ENCODE results near the gene IL18R1.

IL18R1 gene

DNA sequence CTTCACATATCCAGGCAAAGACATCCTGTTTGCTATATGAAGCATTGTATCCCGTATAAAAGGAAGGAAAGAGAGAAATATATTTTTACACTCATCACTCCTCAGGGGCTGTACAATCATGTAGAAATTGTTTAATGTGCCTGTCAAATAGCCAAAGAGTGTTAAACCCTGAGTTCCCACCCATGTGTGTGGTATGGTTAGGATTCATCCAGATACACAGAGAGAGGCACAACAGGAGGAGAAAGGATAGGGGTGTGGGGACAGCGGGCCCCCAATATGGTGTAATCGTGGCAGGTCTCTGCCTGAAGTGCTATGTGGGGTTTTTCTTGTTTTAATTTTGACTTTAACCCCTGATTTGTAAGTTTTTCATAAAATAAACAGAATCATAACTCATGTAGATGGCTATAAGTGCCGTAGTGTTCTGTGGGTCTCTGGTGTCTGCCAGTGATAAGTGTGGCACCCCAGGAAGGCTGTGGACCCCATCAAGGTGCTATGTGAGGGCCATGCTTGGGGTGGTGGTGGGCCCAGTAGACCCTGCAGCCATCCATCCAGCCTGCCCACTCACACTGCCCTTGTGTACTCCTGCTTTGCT is 10.2 kb upstream of the IL18R1 start:
- no peak for DNase-seq (ENCODE audit: low read depth, low spot score)

DNA sequence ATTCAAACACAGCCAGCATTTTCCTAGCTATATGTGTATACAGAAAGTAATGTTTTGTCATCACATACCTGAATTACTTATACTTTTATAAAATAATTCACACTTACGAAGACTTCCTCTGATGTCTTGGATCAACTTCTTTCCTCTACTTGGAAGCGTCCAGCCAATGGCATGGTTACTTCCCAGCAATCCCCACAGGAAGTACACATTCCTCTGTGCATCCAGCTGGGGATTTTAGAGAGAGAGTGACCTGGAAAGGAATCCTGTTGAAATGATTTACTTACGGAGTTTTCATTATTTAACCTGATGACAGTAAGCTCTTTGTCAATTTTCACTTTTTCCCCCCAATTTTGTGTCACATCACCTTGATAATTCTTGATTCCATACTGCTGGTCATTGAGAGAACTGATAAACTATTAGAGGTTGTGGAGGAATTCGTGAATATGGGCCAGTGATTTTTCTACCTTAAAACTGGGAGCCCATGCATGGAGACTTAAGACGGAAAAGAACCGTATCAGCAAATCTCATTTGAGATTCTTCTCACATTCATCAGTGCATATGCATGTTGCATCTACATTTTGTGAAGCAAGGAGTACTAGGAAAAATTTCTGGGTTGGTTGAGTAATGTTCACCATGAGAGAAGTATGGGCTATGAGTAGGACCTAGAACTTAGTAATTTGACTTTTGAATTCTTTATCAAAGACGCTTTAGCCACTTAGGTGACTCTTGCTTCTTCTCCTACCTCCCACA is 9.0 kb upstream of the IL18R1 start:
- DNase-seq (ENCODE audit: low read depth, low spot score): no peak

DNA sequence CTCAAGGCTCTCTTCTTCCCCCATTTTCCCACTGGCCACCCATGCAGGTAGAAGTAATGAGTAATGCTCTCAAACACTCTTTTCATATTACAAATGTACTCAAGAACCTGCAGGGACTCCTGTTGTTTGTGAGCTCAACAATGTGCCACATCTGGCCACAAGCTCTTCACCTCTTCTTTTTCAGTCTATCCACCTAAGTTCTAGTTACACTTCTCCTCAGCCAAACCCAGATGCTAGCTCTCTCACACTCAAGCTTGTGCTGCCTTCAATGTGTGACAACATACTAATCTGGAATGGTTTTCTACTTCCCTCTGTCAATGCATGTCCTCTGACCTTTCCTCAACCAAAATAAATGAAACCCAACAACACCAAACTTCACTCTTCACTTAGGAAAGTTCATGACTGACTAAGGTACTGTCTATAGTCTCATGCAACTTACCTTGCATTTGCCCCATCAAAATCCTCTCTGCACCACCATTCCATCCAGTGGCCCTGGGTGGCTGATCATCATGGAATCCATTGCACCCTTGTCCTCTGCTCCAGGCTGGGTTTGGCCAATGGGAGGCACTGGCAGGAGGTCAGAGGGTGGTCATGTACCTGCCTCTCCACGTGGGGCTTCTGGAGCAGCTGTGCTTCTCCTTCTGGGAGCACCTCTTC is 5.3 kb upstream of the IL18R1 start:
- no peak for DNase-seq (ENCODE audit: low read depth, low spot score)

DNA sequence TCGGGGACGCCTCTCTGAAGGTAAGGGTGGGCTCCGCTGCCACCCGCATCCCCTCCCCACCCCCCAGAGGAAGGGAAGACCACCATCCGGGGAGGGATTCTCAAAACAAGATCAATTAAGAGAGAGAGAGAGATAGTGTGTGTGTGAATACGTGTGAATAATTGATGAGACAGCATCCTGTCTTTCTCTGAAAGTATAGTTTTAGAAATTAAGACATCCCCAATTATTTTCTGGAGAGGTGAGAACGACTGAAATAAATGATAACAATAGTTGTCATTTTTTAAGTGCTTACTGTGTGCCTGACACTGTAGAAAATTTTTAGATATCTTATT is 751 bp downstream of the IL18R1 start:
- DNase-seq (ENCODE audit: low read depth, low spot score): no peak

DNA sequence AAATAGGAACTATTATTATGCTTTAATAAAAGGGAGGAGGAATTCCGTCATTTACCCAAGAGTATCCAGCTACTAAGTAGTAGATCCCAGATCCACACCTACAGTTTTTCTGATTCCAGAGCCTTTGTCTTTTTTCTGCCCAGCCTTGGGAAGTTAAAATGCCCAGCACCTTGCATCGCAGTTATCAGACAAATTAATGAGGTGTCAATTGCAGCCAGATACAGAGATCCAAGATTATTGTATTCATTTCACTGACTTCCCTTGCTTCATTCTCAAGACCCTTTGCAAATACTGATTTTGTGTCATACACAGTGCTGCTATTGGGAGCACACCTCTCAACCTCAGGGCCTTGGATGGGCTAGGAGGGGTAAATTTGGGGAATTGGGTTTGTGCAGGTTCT is 1.1 kb downstream of the IL18R1 start:
- no peak for DNase-seq (ENCODE audit: low read depth, low spot score)

DNA sequence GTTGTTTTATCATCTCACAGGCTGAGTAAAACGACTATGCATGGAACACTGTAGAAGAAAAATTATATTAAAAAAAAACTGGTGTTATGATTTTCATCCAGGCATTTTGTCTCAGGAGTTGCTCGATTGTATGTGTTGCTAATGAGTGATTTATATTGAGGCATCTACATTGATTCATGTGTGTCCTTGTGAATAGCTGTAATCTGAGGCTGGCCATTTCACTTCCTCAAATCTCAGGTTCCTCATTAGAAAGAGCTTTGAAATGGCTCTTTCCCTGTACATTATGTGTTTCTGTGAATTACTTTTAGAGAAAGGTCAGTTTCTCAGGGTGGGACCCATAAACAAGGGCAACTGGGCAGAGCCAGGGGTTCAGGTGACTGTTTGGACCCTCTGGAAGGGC is 2.3 kb downstream of the IL18R1 start:
- DNase-seq (ENCODE audit: low read depth, low spot score): no peak

DNA sequence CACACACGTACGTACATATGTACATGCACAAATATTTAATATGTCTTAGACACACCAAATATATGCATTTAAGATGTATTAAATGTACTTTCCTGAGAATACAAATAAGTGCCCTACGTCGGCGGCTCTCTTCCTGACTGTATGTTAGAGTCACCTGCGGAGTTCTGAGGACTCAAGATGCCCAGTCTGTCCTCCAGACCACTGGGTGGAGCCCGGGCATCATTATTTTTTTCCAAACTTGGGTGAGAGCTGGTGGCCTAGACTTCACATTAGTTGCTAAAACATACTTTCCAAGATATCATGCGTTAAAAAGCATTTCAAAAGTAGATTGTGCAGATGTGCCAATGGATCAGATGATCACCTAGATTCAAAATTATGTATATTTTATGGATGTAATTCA is 2.9 kb downstream of the IL18R1 start:
- DNase-seq (ENCODE audit: low read depth, low spot score): no peak

DNA sequence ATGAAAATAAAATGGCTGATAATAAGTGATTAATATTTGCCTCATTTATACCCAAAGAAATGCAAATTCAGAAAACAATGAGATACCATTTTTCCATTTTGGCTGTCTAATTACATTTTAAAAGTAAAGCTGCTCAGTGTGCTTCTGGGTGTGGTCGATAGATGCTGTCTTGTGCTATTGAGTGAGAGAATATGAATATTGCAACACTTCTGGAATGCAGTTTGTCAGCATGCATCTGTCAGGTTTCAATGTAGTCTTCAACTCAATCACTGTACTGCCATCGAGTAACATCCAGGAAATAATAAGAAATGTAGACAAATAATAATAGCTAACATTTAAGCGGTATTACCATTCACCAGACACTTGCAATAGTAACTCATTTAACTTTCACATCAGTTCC is 3.9 kb downstream of the IL18R1 start:
- DNase-seq (ENCODE audit: low read depth, low spot score): no peak

DNA sequence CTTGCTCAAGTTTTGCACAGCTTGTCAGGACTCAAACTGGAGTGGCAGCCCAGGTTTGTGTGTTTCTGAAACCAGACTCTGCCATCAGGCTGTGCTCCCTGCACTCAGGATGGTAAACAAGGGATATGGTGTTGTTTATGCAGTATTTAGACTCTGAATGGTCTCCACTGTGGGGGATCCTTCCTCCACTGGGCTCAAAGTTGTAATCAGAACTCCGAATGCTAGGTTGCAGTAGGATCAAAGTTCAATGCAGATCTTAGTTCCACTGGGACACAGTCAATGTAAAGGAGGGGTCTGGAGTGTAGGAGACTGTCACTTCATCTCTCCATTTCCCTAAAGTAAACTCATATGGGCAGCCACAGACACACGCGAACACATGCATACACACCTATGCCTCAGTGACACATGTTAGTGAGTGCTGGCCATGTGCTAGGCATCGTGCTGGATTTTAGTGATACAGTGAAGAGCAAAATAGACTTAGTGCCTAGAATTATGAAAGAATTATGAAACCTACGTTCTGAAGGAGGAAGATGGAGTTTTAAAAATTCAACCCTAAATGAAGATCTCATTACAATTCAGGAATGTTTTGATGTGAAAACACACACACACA is 6.1 kb downstream of the IL18R1 start:
- DNase-seq (ENCODE audit: low read depth, low spot score): no peak

DNA sequence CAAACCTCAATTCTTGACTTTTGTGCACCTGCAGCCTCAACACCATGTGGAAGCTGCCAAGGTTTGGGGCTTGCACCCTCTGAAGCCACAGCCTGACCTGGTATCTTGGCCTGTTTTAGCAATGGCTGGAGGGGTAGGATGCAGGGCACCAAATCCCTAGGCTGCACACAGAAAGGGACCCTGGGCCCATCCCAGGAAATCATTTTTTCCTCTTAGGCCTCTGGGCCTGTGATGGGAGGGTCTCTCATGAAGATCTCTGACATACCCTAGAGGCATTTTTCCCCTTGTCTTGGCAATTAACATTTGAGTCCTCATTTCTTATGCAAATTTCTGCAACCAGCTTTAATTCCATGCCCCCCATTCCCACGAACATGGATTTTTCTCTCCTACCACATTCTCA is 10.2 kb downstream of the IL18R1 start:
- DNase-seq (ENCODE audit: low read depth, low spot score): no peak

DNA sequence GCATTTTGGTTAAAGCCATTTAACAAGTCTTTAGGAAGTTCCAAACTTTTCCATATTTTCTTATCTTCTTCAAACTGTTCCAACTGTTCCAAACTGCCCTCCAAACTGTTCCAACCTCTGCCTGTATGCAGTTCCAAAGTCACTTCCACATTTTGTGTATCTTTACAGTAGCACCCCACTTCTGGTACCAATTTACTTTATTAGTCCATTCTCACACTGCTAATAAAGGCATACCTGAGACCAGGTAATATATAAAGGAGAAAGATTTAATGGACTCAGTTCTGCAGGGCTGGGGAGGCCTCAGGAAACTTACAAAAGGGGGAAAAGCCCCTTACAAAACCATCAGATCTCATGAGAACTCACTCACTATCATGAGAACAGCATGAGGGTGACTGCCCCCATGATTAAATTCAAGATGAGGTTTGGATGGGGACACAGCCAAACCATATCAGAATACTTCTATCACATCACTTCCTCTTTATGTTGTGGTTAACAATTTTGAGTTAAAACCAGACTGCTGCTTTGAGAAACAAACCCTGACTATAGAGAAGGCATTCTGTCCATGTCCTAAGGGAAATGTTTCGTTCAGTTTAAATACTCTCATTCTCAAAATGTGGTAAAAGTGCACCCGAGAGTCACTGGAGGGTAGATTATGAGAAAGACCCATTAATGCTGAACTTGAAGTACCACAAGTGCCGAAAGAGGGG is 11.0 kb downstream of the IL18R1 start:
- no peak for DNase-seq (ENCODE audit: low read depth, low spot score)

DNA sequence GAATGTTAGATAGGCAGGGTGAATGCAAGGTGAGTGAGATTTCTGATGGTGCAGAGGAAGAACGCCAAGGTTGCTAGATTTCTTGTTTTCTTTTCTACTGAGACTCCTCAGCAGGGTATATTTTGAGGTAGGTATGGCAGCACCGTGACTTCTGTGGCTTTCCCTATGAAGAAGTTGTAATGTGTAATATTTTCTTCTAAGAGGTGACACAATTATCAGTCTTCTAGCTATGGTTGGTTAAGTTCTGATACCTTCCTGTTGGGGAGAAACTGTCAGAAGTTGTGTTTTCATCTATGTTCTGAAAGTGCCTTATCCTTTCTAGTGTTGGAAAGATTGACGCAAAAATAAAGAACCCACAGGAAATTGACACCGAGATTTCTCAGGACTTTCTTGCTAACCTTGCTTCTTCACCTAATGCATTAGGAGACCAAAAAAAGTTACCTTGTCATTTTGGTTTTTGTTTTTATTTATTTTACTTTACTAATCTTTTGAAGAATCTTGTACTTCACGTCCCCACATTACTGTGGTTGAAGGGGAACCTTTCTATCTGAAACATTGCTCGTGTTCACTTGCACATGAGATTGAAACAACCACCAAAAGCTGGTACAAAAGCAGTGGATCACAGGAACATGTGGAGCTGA is 11.9 kb downstream of the IL18R1 start:
- DNase-seq (ENCODE audit: low read depth, low spot score): no peak

DNA sequence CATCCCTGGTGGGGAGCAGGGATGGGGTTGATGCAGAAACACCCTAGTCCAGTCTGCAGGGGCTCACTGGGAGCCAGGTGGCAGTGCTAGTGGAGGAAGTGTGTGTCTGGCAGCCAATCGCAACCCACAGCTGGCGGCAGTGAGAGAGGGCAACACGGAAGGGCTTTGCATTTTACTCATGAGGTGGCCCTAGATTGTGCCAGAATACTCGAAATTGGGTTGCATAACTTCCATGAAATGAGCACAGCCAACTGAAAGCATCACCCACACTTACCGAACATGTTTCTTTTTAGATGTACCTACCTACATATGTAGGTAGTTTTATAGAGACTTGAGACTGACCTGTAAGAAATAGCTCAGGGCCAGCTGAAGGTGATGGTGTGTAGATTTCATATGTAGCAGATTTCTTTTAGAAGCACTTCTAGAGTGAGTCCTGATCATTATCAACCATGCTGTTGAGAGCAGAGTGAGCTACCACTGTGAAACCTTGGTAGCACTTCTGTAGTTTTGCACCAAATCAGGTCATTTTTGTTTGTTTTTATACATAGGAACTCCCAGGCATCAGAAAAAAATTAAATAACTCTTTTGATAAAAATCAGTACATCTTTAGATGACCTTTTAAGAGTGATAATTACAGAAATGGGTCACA is 13.0 kb downstream of the IL18R1 start:
- no peak for DNase-seq (ENCODE audit: low read depth, low spot score)

DNA sequence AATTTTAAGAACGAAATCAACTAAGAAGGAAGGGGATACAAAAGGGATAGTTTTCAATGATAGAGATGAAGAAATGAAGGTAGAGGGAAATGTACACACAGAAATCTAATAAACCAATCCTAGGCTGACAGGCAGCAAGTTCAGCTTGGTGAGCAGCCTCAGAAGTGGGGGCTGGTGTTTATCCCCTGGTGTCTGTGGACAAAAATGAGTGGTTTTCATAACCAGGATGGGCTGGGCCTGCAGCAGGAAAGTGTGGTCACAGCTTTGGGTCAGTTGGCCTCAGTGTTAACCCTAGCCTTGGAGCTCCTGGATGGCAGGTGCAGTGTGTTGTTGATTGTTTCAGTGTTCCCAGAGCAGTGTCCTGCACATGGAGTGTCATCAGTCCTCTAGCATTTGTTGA is 14.3 kb downstream of the IL18R1 start:
- DNase-seq (ENCODE audit: low read depth, low spot score): no peak

DNA sequence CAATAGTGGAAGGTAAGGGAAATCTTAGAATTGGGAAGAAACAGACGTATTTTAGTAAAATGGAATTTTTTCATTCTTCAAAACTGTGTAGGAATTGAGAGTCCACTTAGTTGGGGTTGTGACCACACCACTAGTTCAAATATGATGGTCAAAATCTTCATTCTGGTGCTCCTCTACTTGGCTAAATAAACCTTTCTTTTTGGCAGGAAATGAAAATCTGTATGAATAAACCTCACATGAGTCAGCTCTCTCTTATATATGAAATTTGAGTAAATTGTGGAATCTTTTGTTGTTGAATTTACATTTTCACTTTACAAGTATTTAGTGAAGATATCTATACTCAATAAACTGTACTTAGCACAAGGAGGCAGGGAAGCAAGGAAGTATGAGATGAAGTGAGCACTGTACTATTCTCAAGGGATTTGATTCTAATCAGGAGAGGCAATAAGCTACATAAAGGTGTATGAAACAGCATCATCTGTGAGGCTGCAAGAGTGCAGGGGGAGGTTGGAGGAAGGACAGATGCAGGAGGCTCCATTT is 20.5 kb downstream of the IL18R1 start:
- DNase-seq (ENCODE audit: low read depth, low spot score): no peak

DNA sequence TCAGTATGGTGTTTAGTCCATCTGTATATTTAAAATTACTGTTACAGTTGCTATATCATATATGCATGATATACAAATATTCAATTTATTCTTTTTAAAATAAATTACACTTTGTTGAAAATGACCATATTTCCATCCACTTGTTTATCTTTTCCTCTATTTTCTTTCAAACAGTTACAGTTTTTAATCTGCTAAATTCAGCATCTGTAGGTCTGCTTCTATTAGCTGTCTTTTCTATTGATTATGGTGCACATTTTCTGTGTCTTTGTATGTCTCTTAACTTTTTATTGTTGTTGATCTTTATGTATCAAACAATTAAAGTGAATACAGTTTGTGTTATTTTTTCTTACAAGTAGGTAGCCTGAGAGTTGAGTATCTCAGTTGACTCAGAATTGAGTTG is 28.1 kb downstream of the IL18R1 start:
- DNase-seq (ENCODE audit: low read depth, low spot score): no peak

DNA sequence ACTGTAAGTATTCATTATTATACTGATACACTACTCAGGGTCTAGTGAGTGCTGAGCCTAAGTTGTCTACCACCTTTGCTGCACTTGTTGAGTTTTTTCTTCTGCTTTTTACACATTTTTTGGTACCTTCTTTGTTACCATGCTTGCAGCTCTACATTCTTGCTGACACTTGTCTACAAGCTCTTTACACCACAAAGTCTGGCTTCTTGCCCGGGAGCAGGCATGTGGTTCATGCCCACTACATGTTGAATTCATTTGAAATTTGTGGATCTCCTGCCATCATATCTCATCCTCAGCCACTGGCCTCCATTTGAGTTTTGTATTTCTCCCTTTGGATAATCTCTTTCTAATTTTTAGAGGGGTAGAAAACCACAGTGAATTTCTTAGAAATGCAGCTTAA is 29.9 kb downstream of the IL18R1 start:
- DNase-seq (ENCODE audit: low read depth, low spot score): no peak

DNA sequence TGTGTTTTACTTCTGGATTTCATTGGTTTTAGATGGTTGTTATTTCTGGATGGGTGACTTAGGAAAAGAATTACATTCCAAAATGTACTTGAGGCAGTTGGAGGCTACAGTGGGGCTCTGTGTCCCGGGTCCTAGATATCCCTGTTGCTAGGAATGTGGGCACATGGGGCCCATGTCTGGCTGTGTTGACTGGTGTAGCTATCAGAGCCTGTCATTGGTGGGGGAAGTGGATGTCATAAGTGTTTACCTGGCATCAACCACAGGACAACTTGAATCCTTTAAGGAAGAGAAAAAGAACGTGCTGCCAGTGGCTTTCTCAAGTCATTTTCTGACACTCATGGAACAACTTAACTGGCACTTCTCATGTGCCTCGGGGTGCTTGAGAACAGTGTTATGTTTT is 30.4 kb downstream of the IL18R1 start:
- DNase-seq (ENCODE audit: low read depth, low spot score): no peak

DNA sequence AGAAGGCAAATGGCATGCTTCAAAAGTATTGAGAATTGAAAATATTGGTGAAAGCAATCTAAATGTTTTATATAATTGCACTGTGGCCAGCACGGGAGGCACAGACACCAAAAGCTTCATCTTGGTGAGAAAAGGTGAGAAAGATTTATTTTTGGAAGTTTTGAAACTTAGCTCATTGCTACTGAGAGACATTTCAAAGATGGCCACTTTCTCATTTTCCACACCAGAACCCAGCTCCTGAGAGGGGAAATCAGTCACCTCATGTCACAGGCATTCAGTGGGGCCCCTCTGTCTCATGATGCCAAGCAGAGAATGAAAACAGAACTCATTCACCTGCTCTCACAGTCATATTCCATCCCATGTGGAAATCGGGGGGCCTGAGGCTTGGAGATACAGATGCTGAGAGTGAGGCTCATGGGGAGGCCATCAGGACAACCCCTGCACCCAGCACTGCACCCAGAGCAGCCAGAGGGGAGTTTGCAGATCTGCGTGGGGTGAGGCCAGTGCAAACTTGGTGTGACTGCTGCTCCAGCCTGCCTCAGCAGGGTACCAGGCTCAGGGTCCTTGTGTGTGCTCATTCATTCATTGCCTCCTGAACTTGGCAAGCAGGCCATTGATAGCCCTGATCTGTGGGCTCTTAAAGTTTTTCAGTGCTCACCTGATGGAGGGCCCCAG is 31.4 kb downstream of the IL18R1 start:
- no peak for DNase-seq (ENCODE audit: low read depth, low spot score)

DNA sequence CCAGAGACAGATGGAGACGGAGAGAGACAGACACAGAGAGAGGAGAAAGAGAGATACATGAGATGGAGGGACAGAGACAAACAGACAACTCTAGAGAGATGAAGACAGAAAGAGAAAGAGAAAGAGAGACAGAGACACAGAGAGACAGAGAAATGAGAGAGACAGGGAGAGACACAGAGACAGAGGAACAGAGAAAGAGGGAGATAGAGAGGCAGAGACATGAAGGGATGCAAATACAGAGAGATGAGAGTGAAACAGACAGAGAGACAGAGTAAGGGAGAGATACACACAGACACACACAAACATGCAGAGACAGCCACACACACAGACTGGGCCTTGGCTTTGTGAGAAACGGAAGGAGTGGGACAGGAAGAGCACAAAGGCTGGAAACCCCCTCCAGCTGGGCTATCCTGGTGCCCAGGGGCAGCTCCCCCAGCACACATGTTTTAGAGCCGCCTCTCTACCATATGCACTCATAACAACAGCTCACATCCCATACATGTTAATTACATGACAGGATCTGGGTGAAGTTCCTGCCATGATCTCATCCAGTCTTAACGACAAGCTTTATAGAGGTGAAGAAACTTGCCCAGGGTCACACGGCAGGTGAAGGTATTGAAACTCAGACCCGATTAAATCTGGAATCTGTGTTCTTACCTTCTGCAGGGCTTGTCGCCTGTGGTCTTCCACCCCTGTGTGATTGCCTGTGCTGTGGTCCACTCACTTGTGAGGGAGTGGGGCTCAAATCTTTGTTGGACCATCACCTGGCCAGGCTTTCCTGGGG is 32.4 kb downstream of the IL18R1 start:
- DNase-seq (ENCODE audit: low read depth, low spot score): no peak
